Left lung (tissue), 10 donors: ENCODE measurements around the gene ZCCHC24. TPM values are rescaled to one million over a fixed set of nuclear protein-coding genes. Genes with fewer than 3 reads are reported as not detected.

Source experiments
- ATAC-seq: fragments of 200-7000 bp; cut with Tn5 transposase; one replicate; pipeline ENCODE4 v1.9.1; 2020; ENCODE audit warnings: moderate library complexity
- DNase-seq, 4 donors: peaks; one replicate each; pipeline ENCODE4 v3.0.0-alpha.2; 2013 to 2020
- H3K27ac ChIP-seq, 2 donors: fragments of 200-600 bp; sonication (generic) in 1 of 2; one replicate each; pipeline versions ENCODE4 v1.5.0 to v1.8.0; 2020 to 2021
- H3K27me3 ChIP-seq, 2 donors: fragments of 200-600 bp; sonication (generic) in 1 of 2; one replicate each; pipeline versions ENCODE4 v1.5.0 to v1.8.0; 2020 to 2021
- H3K36me3 ChIP-seq, 2 donors: fragments of 200-600 bp; sonication (generic) in 1 of 2; one replicate each; pipeline versions ENCODE4 v1.5.0 to v1.8.0; 2020 to 2021
- H3K4me1 ChIP-seq, 2 donors: fragments of 200-600 bp; one replicate each; pipeline ENCODE4 v1.8.0; 2021
- H3K4me3 ChIP-seq, 2 donors: fragments of 200-600 bp; sonication (generic) in 1 of 2; one replicate each; pipeline versions ENCODE4 v1.5.0 to v1.8.0; 2020 to 2021; ENCODE audit warnings: mild to moderate bottlenecking in 1 of 2
- H3K9me3 ChIP-seq, 2 donors: fragments of 200-600 bp; sonication (generic) in 1 of 2; one replicate each; pipeline versions ENCODE4 v1.5.0 to v1.8.0; 2020 to 2021
- intact Hi-C, 2 donors: fragments of 100-400 bp; cut with DNase I; formaldehyde crosslinking; loops; one replicate each; pipeline versions ENCODE4 v1.11.2 to v1.14.2; 2022
- polyA plus RNA-seq, 6 donors: library from polyadenylated mRNA; unstranded; fragments of 120-200 nt; gene quantifications; one replicate each; pipeline ENCODE4 v1.2.1, GENCODE V29; 2013; ENCODE audit not compliant: insufficient read length in 6 of 6
- total RNA-seq, 2 donors: library from RNA; stranded (reverse); fragmentation: NEBNext Ultra II Directional; extraction: Animal tissue kit (Norgen Biotek cat#: 25700); gene quantifications; one replicate each; pipeline ENCODE4 v1.2.1, GENCODE V29; 2021
- TF ChIP-seq, protein P1 (sequence below), 2 donors: fragments of 200-600 bp; sonication (generic) in 1 of 2; IDR thresholded peaks; one replicate each; pipeline versions ENCODE4 v1.5.0 to v1.8.0; 2021; ENCODE audit warnings: antibody characterized with exemption in 2 of 2
- donor health status: DM: no; HTN: yes; CAD: no.
- donor health status: DM: no; HTN: no; CAD: no.

The ZCCHC24 gene
- total and polyA plus RNA-seq, 8 donors, result 28.9 to 48.3 (median 37.1) TPM

DNA sequence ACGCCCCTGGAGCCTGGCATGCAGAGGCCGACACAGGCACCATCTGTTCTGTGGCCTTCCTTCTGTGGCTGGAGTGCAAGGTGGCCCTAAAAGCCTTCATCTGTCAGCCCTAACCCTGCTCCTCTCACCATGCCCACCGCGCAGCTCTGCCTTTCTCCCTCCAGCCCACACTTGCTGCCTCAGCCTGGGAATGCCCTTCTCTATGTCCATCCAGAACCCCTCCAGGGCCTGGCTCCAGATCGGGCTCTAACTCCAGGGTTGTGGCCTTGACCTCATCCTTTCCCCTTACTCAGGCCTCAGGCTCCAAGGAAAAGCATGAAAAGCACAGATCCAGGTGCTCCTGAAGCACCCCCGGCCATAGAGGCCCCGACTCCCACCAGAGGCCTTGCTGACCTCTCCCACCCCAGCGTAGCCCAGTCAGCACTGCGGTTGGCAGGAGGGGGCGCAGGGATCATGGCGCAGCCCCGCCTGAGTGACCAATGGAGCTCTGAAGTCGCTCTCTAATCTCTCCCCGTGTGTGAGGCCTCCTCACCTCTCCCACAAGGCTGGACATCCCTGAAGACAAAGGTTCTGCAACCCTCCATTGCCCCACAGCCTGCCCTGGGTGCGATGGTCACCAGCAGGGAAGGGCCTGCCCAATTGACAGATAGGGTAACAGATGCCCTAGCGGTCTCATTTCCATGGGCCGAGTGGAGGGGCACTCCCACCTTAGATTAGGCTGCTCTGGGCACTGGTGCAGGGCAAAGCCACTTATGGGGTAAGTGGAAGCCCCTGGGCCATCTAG is 9.2 kb downstream of the ZCCHC24 start:
- no peak for DNase-seq
- Histone ChIP-seq H3K27me3 (no peaks in the 10 kb centered on the region), H3K4me3 (no peak overlapping the region), H3K9me3 (no peaks in the 10 kb centered on the region), H3K36me3 (peaks cover 0 to 12% of the 10 kb centered on the region in 2 donors), H3K4me1 (peaks cover 13 to 31% of the 10 kb centered on the region in 2 donors), H3K27ac (peak overlapping the region; percentile 46 to 81)
- ATAC-seq, result no peak
- TF ChIP-seq, protein P1, sequence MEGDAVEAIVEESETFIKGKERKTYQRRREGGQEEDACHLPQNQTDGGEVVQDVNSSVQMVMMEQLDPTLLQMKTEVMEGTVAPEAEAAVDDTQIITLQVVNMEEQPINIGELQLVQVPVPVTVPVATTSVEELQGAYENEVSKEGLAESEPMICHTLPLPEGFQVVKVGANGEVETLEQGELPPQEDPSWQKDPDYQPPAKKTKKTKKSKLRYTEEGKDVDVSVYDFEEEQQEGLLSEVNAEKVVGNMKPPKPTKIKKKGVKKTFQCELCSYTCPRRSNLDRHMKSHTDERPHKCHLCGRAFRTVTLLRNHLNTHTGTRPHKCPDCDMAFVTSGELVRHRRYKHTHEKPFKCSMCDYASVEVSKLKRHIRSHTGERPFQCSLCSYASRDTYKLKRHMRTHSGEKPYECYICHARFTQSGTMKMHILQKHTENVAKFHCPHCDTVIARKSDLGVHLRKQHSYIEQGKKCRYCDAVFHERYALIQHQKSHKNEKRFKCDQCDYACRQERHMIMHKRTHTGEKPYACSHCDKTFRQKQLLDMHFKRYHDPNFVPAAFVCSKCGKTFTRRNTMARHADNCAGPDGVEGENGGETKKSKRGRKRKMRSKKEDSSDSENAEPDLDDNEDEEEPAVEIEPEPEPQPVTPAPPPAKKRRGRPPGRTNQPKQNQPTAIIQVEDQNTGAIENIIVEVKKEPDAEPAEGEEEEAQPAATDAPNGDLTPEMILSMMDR (IDR thresholded peaks at IDR 0.05), result no peak
- intact Hi-C loops, result no loop called here

DNA sequence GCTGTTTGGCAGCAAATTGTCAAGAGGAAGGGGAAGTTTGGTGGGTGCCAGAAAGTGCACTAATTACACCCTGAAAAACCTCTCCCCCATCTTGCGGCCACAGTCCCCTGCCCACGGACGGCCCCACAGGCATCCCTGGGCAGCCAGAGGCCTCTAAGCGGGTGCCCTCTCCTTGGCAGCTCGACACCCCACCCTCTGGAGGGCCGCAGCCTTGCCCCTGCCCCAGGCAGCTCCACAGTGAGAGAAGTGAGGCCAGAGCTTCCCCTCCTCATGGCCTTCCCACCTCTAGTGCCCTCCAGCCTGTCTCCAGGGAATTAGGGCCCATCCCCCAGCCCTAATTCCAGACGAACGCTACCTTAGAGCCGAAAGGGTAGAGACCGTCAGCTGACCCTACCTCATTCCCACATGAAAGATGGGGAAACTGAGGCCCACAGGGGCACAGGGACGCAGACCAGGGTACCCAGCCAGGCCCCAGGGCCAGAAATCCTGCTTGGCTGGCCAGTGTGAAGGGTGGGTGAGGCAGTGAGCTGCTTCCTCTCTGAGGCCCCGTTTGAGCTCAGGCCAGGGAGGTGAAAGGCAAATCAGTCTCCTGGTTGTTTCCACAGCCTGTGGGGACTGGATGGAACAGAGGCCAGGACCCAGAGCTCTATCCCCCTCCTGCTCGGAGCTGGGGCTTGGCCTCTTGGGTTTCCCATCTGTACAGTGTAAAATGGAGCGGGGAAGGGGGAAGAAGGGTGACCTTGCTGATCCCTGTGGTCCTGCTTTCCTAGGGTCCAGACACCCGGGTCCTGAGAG is 10.0 kb downstream of the ZCCHC24 start:
- DNase-seq (no peak), ATAC-seq (peak; percentile 56)
- H3K4me1 ChIP-seq, result peaks cover 13 to 31% of the 10 kb centered on the region in 2 donors
- TF ChIP-seq, protein P1 (IDR thresholded peaks at IDR 0.05), result no peak
- peaks cover 0 to 15% of the 10 kb centered on the region in 2 donors for H3K36me3 ChIP-seq
- no peaks in the 10 kb centered on the region for H3K9me3 ChIP-seq
- H3K27me3 ChIP-seq, result no peaks in the 10 kb centered on the region
- H3K27ac ChIP-seq, result peak overlapping the region; percentile 46 to 81
- no peak overlapping the region for H3K4me3 ChIP-seq
- intact Hi-C loops, result no loop called here

DNA sequence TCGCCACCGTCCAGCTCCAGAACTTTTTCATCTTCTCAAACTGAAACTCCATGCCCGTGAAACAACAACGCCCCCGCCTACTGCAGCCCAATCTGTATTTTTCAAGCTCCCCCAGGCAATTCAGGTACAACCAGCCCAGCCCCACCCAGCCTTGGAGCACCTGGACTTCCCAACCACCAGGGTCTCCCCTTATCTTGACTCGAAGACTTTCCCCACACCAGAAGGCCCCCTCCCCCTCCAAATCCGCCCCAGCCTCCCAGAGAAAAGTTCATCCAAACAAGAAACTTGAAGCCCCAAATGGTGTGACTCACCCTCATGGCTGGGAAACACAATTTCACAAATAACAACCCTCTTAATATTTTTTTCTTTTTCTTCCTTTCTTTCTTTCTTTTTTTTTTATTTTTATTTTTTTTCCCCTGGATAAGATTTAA is 10.6 kb downstream of the ZCCHC24 start:
- H3K9me3 ChIP-seq, result no peaks in the 10 kb centered on the region
- peaks cover 13 to 31% of the 10 kb centered on the region in 2 donors for H3K4me1 ChIP-seq
- peak; percentile 29 for ATAC-seq
- peak in 1 of 4 donors; percentile 26 for DNase-seq
- intact Hi-C loops, result no loop called here
- no peaks in the 10 kb centered on the region for H3K27me3 ChIP-seq
- peak overlapping the region; percentile 46 to 81 for H3K27ac ChIP-seq
- no peak overlapping the region for H3K4me3 ChIP-seq
- TF ChIP-seq, protein P1 (IDR thresholded peaks at IDR 0.05), result no peak
- peaks cover 0 to 19% of the 10 kb centered on the region in 2 donors for H3K36me3 ChIP-seq

DNA sequence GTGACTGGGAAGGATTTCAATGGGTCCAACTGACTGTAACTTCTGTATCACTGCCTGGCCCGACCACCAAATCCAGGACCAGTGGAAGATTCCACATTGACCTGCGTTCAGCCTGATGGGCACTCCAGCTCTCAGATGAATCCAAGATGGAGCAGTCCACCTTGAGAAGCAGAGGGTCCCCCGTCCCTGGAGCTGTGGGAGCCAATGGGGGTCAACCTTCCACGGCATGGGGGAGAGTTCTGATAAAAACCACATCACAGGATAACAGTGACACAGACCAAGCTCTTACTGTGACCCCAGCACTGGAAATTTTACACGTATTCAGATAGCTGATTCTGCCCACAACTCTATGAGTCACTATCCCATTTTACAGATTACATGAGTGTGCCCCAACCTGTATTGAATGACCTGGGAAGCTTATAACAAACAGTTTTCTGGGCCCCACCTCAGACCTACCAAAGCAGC is 11.2 kb downstream of the ZCCHC24 start:
- intact Hi-C loops, result no loop called here

More for the DNA sequence above, 11.2 kb downstream of the ZCCHC24 start:
- TF ChIP-seq, protein P1 (IDR thresholded peaks at IDR 0.05), result no peak
- Histone ChIP-seq H3K4me3 (no peak overlapping the region), H3K36me3 (peaks cover 0 to 22% of the 10 kb centered on the region in 2 donors), H3K9me3 (no peaks in the 10 kb centered on the region), H3K27me3 (no peaks in the 10 kb centered on the region), H3K27ac (peak overlapping the region in 1 of 2 donors; percentile 81), H3K4me1 (peaks cover 13 to 31% of the 10 kb centered on the region in 2 donors)
- DNase-seq (no peak), ATAC-seq (no peak)
